HuH-7 (cell line): ENCODE measurements around the gene RGMA.
A peak's percentile ranks its signal among the peaks of the same experiment; 100 is the strongest.
"Not testable (repeated sequence)": the region's sequence is repeated elsewhere in the genome, so short reads cannot be mapped to it uniquely, and the experiment has no call there.

Source experiments
- DNase-seq: peaks from one replicate; pipeline ENCODE4 v3.0.0; 2011; ENCODE audit warnings: low spot score

The RGMA gene

GRCh38 chr15:93034512-93034911, 54.5 kb downstream of the RGMA start:
- no peak for DNase-seq

DNA sequence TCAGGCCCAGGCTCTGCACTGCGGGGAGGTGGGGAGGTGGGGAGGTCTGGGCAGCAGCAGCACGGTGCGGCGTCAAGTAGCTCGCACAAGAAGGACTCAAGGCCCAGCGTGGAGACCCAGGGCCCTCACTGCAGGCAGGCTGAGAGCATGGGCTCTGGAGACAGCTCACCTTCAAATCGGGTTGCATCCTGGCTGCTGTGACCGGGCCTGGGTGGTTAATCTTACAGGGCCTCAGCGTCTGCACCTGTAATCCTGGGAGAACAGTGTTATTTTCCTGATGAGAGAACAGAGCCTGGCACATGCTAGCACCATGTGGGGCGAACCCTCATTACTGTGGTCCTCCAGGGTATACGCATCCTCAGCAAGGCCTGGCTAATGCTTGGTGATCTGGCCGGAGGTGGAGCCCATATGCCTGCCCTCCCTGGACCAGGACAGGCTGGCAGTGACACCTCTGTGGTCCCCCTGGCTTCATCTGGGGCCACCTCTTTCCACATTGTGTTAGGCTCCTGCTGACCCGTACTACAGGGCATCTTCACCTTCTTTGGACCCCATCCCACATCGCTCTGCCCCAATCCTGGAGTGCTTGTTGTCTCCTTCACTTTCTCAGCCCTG, 55.5 kb downstream of the RGMA start:
- DNase-seq = peak; percentile 7

DNA sequence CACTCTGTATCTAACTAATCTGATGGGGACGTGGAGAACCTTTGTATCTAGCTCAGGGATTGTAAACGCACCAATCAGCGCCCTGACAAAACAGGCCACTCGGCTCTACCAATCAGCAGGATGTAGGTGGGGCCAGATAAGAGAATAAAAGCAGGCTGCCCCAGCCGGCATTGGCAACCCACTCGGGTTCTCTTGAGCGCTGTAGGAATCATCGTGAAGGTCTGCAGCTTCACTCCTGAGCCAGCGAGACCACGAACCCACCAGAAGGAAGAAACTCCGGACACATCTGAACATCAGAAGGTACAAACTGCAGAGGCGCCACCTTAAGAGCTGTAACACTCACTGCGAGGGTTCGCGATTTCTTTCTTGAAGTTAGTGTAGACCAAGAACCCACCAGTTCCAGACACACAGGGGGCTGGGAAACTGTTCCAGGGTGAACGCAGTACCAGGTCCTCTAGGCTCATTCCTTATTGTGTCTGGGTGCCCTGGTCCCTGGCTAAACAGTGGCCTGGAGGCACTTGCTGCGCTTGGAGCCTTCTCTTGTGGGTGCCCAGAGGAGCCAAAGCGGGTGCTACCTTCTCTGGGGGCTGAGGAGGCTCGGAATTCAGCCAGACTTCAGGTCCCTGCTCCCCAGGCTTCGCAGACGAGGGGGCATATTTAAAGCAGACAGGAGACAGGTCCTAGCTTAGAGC, 56.4 kb downstream of the RGMA start:
- peak; percentile 10 for DNase-seq

GRCh38 chr15:93031557-93032384, 57.2 kb downstream of the RGMA start:
- not testable (repeated sequence) for DNase-seq

DNA sequence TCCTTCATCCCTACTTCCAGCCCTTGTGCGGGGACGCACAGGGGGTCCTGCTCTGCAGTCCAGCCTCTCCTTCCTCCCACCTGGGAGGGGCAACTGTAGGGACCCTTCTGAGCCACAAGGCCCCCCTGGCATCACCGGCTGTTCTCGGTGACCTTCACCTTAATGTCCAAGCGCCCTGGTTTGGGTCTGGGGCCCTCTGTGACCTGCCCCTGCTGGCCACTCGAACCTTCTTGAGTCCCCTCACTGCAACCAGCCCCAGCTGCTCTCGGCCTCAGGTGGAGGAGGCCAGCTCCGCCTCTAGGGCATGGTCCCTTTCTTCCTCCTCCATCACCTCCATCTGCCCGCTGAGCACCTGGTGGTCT, 57.9 kb downstream of the RGMA start:
- no peak for DNase-seq

- DNase-seq = peak; percentile 94
Measured at GRCh38 chr15:93030430-93031102, 58.4 kb downstream of the RGMA start.

DNA sequence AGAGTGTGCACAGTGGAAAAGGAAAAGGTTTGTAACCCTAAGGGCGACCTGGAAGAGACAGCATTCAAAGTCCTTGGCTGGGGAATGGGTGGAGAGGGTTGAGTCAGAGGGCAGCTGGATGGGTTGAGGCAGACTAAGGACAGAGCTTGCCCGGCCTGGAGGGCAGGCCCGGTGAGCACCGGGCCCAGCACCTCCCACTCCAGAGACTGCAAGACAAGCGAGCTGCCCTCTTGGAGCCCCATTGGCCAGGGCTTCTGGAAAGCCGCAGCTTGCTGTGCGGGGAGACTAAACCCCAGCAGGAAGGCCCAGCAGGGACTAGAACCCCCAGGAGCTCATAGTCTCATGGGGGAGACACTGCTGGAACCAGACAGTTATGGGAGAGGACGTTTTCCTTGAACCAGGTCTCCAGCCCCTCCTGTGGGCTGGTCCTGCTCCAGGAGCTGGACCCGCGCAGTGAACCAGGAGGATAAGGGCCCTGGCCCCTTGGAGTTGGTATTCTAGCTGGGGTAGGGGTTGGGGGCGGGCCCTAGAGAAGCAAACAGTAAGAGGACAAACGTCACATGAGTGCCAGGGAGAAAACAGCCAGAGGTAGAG, 59.1 kb downstream of the RGMA start:
- peak; percentile 16 for DNase-seq

DNA sequence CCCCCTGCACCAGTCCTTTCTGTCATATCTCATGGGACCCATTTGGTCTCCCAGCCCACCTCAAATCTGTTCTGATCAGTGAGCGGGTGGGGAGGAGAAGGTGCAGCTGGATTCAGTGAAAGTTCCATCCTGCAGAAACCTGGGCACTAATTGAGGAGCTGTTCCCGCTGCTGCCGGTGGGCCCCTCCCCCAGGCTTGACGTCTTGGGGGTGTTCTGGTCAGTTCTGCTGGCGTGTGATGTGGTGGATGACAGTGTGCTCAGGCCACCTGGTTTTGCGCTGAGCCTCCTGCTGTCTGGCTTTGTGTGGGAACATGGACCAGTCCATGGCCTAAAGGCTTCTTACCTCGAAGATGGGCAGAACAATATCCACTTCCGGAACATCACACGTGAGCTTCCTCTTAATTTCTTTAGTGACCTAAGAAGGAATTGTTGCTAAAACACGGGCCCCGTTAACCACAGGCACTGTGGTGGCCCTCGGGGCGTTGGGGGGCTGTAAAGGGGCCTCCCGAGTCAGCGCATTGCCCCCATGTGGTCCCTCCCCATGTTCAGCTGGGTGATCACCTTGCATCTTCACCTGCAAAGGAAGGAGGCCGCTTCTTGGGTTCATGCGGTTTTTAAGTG, 59.7 kb downstream of the RGMA start:
- peak; percentile 9 for DNase-seq

DNA sequence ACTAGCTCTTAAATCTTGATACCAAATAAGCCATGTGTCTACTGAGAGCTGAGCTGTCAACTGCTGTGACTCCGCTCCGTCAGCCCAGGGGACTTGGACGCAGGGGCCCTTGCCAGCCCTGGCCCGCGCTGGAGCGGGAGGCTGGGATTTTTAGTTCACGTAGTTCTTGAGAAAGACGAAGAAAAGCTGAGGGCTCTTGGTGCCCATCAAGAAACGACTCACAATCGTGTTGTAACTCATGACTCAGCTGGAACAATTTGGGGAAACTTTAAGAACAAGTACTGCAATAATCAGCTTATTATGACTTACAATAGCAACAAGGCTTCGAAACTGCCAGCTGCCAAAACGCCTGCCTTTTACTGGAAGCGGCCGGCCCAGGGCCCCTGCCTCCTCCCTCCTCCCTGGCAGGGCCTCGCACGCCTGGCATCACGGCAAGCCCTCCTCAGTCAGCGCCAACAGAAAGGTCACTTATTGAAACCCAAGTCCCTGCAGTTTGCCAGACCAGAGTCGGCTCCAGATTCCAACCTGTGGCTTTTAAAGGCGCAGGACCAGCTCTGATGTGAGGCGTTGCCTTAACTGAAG, 60.3 kb downstream of the RGMA start:
- no peak for DNase-seq

- DNase-seq = peak; percentile 8
Measured at GRCh38 chr15:93028111-93028631, 60.8 kb downstream of the RGMA start.

DNA sequence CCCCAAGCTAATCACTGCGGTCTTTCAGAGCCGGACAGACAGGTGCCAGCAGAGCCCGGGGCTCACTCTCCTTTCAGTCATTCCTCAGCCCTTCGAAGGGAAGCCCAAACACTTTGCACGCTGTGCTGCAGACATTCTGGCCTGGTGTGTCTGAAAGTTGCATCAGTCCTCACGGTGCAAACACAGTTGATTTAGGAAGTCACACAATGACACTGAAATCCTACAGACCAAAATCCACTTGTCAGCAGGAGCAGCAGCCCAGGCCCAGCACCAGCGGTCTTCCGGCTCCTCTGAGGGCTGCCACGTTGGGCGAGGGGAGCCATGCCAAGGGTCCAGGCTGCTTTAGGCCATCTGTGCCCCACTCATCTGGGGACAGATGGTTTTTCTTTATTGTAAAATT, 61.6 kb downstream of the RGMA start:
- DNase-seq = peak; percentile 7

GRCh38 chr15:93026380-93026817, 62.6 kb downstream of the RGMA start:
- DNase-seq = no peak

- DNase-seq = no peak
Measured at GRCh38 chr15:93025625-93025982, 63.4 kb downstream of the RGMA start.

DNA sequence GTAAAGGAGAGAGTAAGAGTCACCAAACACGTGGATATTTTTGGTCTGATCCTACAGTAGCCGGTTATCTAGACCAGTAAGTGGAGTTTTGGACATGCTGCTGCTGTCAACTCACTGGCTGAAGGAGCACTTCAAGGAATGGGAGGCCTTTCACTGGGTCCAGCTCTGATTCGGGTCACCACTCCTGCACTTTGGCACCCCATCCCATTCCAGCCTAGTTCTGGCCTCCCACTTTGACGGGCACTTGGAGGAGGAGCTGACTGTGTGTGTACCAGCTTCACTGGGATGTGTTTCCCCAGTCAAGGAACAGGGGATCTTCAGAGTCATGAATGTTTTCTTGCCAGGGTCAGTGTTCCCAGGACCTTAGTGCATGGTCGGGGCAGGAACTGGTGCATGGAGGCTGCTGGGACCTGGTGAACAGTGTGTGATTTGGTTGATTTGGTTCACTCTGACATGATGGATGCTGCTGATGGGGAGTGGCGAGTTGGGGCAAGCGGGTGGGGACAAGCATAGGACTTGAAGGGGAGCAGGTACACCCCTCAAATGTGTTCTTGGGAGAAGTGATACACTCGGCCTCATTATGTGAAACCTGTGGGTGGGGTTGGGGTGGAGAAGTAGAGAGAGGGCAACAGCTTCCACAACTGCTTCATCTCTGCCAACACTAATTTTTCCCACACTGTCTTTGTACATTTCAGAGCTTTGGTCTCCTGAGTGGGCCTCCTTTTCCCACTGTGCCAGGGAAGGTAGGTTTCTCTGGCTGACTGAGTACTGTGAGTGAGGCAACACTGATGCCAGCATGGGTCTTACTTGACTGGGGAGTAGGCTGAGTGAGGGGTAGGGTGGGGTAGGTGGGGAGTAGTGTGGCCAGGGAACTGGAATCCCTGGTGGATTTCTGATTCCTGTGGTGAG, 64.0 kb downstream of the RGMA start:
- DNase-seq = no peak

DNA sequence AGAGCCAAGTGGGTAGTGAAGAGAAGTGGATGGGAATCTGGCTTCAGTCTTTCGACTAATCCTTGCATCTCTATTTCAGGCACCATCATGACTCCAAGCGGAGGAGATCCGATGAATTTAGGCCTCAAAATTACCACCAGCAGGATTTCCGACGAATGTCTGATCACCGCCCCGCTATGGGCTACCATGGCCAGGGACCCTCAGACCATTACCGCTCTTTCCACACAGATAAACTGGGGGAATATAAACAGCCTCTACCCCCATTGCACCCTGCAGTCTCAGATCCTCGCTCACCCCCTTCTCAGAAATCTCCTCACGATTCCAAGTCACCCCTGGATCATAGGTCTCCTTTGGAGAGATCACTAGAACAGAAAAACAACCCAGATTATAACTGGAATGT, 64.7 kb downstream of the RGMA start:
- no peak for DNase-seq

DNA sequence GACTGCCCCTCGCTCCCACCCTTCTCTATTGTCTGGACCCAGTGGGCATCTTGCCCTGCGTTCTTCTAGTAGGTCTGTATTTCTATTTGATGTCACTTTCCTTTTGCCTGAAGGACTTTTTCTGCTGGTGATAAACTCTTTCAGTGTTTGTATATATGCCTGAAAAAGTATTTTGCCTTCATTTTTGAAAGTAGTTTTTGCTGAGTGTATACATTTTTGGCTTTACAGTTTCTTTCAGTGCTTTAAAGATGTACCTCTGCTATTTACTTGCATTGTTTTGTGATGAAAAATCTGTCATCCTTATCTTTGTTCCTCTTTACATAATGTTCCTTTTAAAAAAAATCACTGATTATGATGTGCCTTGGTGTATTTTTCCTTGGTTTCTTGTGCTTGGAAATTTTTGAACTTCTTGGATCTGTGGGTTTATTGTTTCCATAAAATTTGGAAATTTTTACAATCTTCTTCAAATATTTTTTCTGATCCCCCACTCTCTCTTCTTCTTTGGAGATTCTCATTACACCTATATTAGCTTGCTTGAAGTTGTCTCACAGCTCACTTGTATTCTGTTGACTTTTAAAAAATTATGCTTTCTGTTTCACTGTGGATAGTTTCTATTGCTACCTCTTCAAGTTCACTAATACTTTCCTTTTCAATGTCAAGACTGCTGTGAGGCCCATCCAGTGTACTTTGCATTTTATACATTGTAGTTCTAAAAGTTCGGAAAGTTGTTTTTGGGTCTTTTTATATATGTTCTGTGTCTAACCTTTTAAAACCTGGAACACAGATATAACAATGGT, 67.8 kb downstream of the RGMA start:
- DNase-seq = no peak

DNA sequence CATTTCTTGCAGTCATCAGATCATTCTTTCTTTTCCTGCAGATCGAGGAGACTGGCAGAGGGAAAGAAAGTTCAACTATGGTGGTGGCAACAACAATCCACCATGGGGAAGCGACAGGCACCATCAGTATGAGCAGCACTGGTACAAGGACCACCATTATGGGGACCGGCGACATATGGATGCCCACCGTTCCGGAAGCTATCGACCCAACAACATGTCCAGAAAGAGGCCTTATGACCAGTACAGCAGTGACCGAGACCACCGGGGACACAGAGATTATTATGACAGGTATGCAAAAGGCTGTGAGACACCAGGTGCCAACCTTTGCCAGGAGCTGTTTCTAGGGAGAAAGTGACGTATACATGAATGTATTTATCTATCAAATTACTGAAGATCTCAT, 69.0 kb downstream of the RGMA start:
- DNase-seq = no peak

DNA sequence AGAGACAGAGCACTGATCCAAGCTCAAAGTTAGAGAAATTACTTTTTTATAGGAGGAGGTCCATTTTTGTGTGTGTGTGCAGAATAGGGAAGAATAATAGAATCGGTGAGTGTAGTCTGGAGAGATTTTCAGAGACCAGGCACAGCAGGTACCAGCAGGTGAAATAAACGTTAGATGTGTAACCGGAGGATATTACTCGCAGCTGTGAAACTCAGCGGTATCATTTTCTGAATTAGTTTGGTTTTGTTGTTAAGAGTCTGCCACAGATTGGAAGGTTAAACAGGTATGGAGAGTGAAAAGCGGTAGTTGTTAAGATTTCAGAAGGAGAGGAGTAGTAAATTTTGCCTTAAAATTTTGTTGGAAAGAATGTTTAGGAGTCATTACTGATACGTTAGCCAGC, 69.9 kb downstream of the RGMA start:
- no peak for DNase-seq

DNA sequence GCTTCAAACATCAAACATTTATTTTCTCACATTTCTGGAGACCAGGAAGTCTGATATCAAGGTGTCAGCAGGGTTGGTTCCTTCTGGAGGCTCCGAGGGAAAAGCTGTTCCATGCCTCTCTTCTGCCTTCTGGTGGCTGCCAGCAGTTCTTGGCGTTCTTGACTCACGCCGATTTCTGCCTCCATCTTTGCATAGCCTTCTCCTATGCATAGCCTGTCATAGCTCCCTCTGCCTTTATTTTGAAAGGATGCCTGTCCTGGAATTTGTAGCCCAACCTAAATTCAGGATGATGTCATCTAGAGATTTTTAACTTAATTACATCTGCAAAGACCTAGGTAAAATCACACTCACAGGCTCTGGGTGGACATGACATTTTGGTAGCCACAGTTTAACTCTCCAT, 70.4 kb downstream of the RGMA start:
- DNase-seq = no peak
